Stimulated activated CD4-positive, alpha-beta T cell treated with anti-CD3 and anti-CD28 coated beads, Interleukin-2, amount 100 ng/mL, for 4 hours (primary cell): Measurements from ENCODE around the gene CSMD2.

Experiments used
- DNase-seq: peaks from one replicate; pipeline ENCODE4 v3.0.0-alpha.2; 2020; ENCODE audit warnings: low read depth

The CSMD2 gene

GRCh38 chr1:33960188-33960895, 204.7 kb downstream of the CSMD2 start:
- no peak for DNase-seq

- no peak for DNase-seq
These were observed 207.2 kb downstream of the CSMD2 start for GRCh38 chr1:33957854-33958253.

DNA sequence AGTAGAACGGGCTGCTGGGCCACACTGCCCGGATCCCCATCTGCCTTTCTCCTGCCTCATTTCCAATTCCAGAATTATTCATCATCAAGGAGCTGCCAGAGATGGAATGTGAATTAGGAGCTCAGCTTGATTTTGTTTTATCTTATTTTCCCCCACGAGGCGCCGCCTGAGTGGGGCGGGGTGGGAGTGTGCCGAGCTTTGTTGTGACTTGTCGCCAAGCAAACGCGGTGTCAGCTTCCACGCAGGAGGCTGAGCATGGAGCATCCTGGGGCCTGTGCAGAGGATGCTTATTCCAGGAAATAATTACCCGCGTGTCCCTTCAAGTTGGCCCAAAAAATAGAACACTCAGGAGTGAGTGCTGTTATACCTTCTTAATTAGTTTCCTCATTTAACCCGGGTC, 209.9 kb downstream of the CSMD2 start:
- no peak for DNase-seq

- no peak for DNase-seq
These were observed 215.5 kb downstream of the CSMD2 start for GRCh38 chr1:33949570-33949969.

- DNase-seq = no peak
These were observed 216.7 kb downstream of the CSMD2 start for GRCh38 chr1:33948291-33948690.

- no peak for DNase-seq
These were observed 218.2 kb downstream of the CSMD2 start for GRCh38 chr1:33946836-33947235.

DNA sequence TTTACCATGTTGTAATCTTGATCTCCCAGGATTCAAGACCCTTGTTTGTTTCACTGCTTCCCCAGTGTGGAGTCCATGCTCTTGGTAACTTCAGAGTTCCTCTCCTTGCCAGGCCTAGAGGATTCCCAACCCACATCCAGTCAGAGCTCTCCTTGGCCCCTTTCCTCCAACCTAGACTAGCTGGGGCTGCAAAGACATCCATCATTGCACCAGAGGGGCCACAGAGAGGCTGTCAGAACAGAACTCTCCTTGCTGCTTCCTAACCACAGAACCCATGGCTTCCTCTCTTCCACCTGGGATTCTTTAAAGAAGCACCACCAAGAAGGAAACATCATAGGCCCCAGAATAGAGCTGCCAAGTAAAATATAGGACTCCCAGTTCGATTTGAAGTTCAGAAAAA, 220.2 kb downstream of the CSMD2 start:
- no peak for DNase-seq

- no peak for DNase-seq
These were observed 221.1 kb downstream of the CSMD2 start for GRCh38 chr1:33943978-33944377.

GRCh38 chr1:33932871-33933270, 232.2 kb downstream of the CSMD2 start:
- DNase-seq = no peak

DNA sequence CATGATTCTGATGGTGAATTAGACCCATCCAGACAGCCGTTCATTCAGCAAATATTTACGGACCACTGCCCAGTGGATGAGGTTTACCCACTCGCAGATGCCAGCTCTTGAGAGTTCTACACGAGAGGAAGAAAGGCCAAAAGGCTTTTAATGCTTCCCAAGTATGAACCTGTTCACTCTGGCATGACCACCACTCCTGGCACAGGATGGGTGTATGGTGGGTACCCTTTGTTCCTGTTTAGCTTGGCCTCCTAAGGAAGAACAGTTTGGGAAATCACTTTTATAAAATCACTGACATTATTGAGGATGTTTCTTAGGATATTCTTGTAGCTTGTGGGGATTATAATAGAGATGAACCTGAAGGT, 233.9 kb downstream of the CSMD2 start:
- no peak for DNase-seq

DNA sequence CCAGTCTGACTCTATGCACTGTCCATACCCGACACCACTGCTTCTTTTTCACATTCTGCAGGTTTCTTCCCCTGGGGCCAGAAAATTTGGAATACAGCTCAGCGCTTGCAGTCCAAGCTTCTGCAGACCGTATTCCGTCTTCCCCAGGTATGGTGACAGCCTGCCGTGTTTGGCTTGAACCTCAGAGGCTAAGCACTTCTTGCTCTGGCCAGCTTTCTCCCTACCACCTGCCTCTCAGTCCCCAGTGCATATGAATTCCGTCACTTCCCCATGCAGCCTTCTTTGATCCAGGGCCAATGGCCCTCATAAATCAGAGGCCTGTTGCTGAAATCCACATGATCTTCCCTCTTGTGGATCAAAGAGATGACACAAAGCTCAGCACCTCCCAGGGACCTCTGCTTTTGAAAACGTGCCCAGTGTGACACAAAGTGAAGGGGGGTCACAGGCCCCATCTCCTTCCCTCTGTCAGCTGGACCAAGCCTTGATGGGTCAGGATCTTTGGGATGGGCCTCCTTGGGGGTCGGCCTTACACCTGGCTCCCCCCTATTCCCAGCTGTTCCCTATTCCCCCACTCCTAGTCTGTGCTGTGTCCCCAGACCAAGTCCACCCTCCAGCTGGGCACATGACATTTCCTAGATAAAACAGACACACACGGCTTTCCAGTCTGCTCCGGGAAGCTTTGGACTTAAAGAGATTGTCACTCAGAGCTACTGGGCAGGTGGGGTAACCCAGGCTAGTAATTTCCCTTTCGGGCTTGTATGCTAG, 234.5 kb downstream of the CSMD2 start:
- DNase-seq = no peak

GRCh38 chr1:33928251-33928650, 236.8 kb downstream of the CSMD2 start:
- DNase-seq = no peak

DNA sequence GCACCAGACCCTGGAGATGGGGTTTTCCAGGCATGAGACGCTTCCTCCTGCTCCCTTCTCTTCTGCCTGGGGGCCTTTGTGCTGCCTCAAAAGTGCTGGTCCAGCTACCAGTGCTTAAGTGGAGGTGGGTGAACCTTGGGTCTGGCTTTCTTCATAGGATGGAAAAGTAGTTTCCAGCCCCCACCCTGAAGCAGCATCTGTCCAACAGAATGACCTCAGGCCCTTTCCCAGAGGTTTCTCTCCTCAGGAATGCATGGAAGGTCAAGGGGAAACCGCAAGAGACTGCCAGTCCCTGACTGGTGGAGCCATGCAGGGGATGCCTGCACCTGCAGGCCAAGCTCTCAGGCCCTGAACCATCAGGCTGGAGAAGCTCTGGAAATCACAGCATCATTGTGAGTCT, 237.3 kb downstream of the CSMD2 start:
- DNase-seq = no peak

- no peak for DNase-seq
These were observed 239.4 kb downstream of the CSMD2 start for GRCh38 chr1:33925586-33925985.

GRCh38 chr1:33921281-33921680, 243.7 kb downstream of the CSMD2 start:
- DNase-seq = no peak

GRCh38 chr1:33918368-33918767, 246.7 kb downstream of the CSMD2 start:
- no peak for DNase-seq

- no peak for DNase-seq
These were observed 248.2 kb downstream of the CSMD2 start for GRCh38 chr1:33916786-33917185.

DNA sequence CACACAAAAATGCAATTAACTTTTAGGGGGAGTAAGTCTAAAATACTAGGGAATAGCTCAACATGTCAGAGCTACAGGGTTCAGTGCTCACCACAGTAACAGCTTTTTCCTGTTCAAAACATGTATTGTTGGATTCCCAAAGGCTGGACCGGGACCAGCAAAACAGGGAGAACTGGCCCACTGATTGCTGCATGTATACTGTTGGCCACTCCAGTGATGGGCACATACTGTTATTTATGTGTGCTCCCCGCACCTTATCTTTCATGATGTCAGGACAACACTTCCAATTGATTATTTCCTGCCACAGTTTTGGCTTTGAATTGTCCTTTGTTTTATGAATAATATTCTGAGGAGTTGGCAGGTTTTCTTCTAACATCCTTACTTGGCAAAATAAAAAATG, 250.5 kb downstream of the CSMD2 start:
- no peak for DNase-seq

- DNase-seq = no peak
These were observed 256.6 kb downstream of the CSMD2 start for GRCh38 chr1:33908324-33908956.

DNA sequence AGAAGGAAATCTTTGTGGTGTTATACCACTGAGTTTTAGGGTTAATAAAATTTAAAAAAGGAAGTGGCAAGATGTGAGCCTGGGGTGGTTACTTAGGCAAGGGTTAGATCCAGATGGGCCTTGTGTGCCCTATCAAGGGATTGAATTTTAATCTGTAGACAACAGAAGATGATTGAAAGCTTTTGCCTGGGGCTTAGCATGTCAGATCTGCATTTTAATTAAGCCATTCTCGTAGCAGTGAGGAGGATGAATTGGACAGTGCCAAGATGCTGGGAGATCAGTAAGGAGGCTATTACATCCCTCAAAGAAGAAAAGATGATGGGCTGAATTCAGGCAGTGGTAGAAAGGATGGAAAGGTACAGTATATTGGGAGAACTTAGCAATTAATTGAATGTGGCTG, 258.9 kb downstream of the CSMD2 start:
- no peak for DNase-seq

DNA sequence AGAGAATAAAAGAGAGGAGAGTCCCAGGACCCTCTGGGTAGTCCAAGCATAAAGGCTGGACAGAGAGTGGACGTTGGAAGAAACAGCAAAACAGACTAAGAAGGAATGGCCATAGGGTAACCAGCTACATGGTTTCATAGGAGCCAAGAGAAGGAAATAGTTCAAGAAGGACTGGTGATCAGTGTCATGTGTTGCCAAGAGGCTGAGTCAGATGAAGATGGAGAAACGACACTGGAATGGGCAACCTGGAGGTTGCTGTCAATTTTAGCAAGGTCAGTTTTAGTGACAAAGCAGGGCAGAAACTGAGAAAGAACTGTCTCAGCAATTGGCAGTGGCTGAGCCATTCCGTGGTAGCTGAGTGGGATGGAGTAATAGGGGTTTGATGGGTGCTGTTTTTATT, 259.8 kb downstream of the CSMD2 start:
- DNase-seq = no peak

- DNase-seq = no peak
These were observed 261.8 kb downstream of the CSMD2 start for GRCh38 chr1:33903210-33903589.

DNA sequence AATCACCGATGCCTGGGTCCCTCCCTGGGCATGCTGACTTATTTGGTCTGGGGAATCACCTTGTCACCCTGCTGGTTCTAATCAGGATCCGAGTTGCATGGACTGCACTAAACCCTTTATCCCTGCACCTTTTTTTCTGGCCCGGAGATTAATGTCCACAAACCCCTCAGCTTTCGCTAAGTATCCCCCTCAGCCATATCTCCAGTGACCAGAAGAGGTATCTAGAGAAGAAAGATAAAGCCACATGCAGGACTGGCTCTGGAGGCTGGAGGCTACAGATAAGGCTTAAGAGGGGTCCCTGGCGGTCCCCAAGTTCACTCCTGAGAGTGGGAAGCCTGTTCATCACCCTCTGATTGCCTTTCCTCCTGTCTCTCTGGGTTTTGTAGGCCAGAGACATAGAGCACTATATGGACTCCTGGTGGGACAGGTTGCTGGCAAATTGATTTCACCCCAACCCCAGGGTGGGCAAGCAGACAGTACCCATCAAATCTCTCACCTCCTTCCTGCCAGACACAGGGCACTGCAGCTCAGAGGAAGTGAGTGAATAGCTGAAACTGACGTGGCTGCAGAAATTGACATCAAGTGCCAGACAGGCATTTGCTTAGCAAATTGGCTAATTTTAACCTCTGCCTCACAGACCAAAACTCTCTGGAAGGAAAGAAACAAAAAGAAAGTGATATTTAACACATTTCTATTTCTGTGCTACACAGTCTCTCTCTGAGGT, 262.4 kb downstream of the CSMD2 start:
- DNase-seq = no peak
